HepG2 (cell line): ENCODE data around the gene TBCD. TPM values are rescaled to one million over a fixed set of nuclear protein-coding genes. Genes with fewer than 3 reads are reported as not detected.

Experiments used
- ATAC-seq: fragments of 200-7000 bp; cut with Tn5 transposase; 3 replicates; pipeline ENCODE4 v1.9.1; 2020; ENCODE audit warnings: mild to moderate bottlenecking, moderate library complexity
- BruUV-seq: library from RNA; stranded (reverse); fragments of 400-500 nt; replicated peaks from 2 replicates; lab custom pipeline; 2021; lab: Mats Ljungman, UMichigan
- CTCF ChIA-PET: fragments of 300-600 bp; formaldehyde crosslinking; extraction: SDS; loops from one replicate; lab custom pipeline; 2021; ENCODE audit warnings: low total read pairs, inconsistent platforms, low intra/inter-chr PET ratio; lab: Yijun Ruan, JAX
- POLR2A ChIA-PET: fragments of 350-600 bp; sonication (Branson Sonifier 250); formaldehyde crosslinking; loops from one replicate; lab custom pipeline; 2020; ENCODE audit warnings: antibody characterized with exemption, inconsistent platforms; lab: Yijun Ruan, JAX
- DNase-seq: peaks from one replicate; pipeline ENCODE4 v3.0.0-alpha.2; 2015; ENCODE audit warnings: low spot score
- FAIRE-seq: peaks from 3 replicates; lab custom pipeline; 2011; peaks lifted over from hg19 to GRCh38; lab: Jason Lieb, UNC
- H2AFZ ChIP-seq: one replicate; pipeline ENCODE4 v1.6.1; 2011; ENCODE audit warnings: low read length, inconsistent platforms
- H3K27ac ChIP-seq: fragments of 300-600 bp; 3 replicates; pipeline ENCODE4 v1.8.0; 2011; ENCODE audit warnings: mixed run types, mild to moderate bottlenecking, mixed read lengths, low read length, inconsistent platforms; ENCODE audit not compliant: insufficient read depth; ENCODE audit errors: extremely low read length
- H3K27me3 ChIP-seq, 2 experiments: fragments of 200-600 bp in 1 of 2; 2 replicates in 1 of 2; 3 replicates in 1 of 2; pipeline versions ENCODE4 v1.6.0 to v1.8.0; 2011; ENCODE audit warnings: low read length in 2 of 2, mild to moderate bottlenecking in 2 of 2, moderate library complexity in 2 of 2, inconsistent platforms in 1 of 2; ENCODE audit not compliant: insufficient read depth in 2 of 2, control insufficient read depth in 1 of 2
- H3K36me3 ChIP-seq, 2 experiments: fragments of 200-600 bp in 1 of 2; replicated peaks in 1 of 2; 2 replicates in 1 of 2; 3 replicates in 1 of 2; pipeline versions ENCODE4 v1.5.1 to v1.8.0; 2011; ENCODE audit warnings: low read length in 2 of 2, inconsistent platforms in 1 of 2; ENCODE audit not compliant: insufficient read depth in 2 of 2, control insufficient read depth in 1 of 2
- H3K4me1 ChIP-seq: 2 replicates; pipeline ENCODE4 v1.5.1; 2012; ENCODE audit warnings: low read length, inconsistent platforms; ENCODE audit not compliant: insufficient read depth
- H3K4me2 ChIP-seq: 2 replicates; pipeline ENCODE4 v1.6.0; 2011; ENCODE audit warnings: low read depth, low read length, inconsistent platforms
- H3K4me3 ChIP-seq, 3 experiments: fragments of 200-600 bp in 1 of 3; sonication (generic), shearing (Covaris generic) in 1 of 3; replicated peaks in 1 of 3; 2 replicates each; pipeline ENCODE4 v1.5.1; 2011 to 2016; ENCODE audit warnings: low read length in 3 of 3, inconsistent platforms in 2 of 3, low read depth in 2 of 3, mild to moderate bottlenecking in 2 of 3, control low read depth in 1 of 3, mixed read lengths in 1 of 3; ENCODE audit not compliant: insufficient read depth in 1 of 3
- H3K79me2 ChIP-seq: one replicate; pipeline ENCODE4 v1.6.1; 2011; ENCODE audit warnings: low read length, inconsistent platforms; ENCODE audit not compliant: insufficient read depth
- H3K9ac ChIP-seq: 2 replicates; pipeline ENCODE4 v1.6.0; 2011; ENCODE audit warnings: mild to moderate bottlenecking, low read depth, low read length, inconsistent platforms; ENCODE audit not compliant: insufficient read depth
- H3K9me3 ChIP-seq: 2 replicates; pipeline ENCODE4 v1.5.1; 2012; ENCODE audit warnings: mild to moderate bottlenecking, low read length
- H4K20me1 ChIP-seq: 2 replicates; pipeline ENCODE4 v1.6.0; 2011; ENCODE audit warnings: inconsistent platforms, mild to moderate bottlenecking, low read length, moderate library complexity; ENCODE audit not compliant: insufficient read depth
- AHR ChIP-seq: IDR thresholded peaks from 2 replicates; pipeline ENCODE4 v1.6.1; 2018; ENCODE audit warnings: missing genetic modification reagents, missing compliant biosample characterization
- GABPA ChIP-seq, 2 experiments: IDR thresholded peaks; 2 replicates each; pipeline ENCODE4 v1.6.1; 2011 to 2016; ENCODE audit warnings: low read depth in 2 of 2, low read length in 1 of 2, missing biosample characterization in 1 of 2, missing genetic modification characterization in 1 of 2
- MBNL3 ChIP-seq: fragments of 250-450 bp; sonication (Bioruptor Pico); conservative IDR thresholded peaks from 2 replicates; pipeline ENCODE4 v1.8.0; 2022; ENCODE audit warnings: mild to moderate bottlenecking, inconsistent platforms
- MEF2D ChIP-seq: sonication (generic); formaldehyde crosslinking; IDR thresholded peaks from 2 replicates; pipeline ENCODE4 v1.5.1; 2020; ENCODE audit warnings: mild to moderate bottlenecking, missing genetic modification reagents
- NFE2L1 ChIP-seq: sonication (generic); formaldehyde crosslinking; IDR thresholded peaks from 2 replicates; pipeline ENCODE4 v1.4.0; 2020; ENCODE audit warnings: missing genetic modification reagents, mild to moderate bottlenecking, borderline replicate concordance
- POLR2G ChIP-seq: fragments of 200-400 bp; formaldehyde crosslinking; IDR thresholded peaks from 2 replicates; pipeline ENCODE4 v1.6.1; 2018; ENCODE audit warnings: mild to moderate bottlenecking, low read depth, low read length, moderate library complexity
- RBM22 ChIP-seq: fragments of 200-400 bp; formaldehyde crosslinking; optimal IDR thresholded peaks from 2 replicates; pipeline ENCODE3; 2017; ENCODE audit warnings: mild to moderate bottlenecking, low read length, moderate library complexity
- RELA ChIP-seq: sonication (generic); formaldehyde crosslinking; IDR thresholded peaks from 2 replicates; pipeline ENCODE4 v1.4.0; 2020; ENCODE audit warnings: missing genetic modification reagents
- ZBTB8A ChIP-seq: sonication (generic); formaldehyde crosslinking; IDR thresholded peaks from 2 replicates; pipeline ENCODE4 v1.4.0; 2020; ENCODE audit warnings: mild to moderate bottlenecking, low read depth, missing genetic modification reagents, borderline replicate concordance
- ZFAT ChIP-seq: sonication (generic); formaldehyde crosslinking; conservative IDR thresholded peaks from 2 replicates; pipeline ENCODE4 v1.8.1; 2023; ENCODE audit warnings: missing genetic modification reagents, inconsistent platforms
- ZNF235 ChIP-seq: sonication (generic); formaldehyde crosslinking; IDR thresholded peaks from 2 replicates; pipeline ENCODE4 v1.8.1; 2023; ENCODE audit warnings: mild to moderate bottlenecking, missing genetic modification reagents, borderline replicate concordance
- ZNF710 ChIP-seq: sonication (generic); formaldehyde crosslinking; IDR thresholded peaks from 2 replicates; pipeline ENCODE4 v1.5.0; 2020; ENCODE audit warnings: mild to moderate bottlenecking, missing genetic modification reagents, borderline replicate concordance
- ZNF740 ChIP-seq: sonication (generic); formaldehyde crosslinking; IDR thresholded peaks from 2 replicates; pipeline ENCODE4 v1.4.0; 2020; ENCODE audit warnings: missing genetic modification reagents
- ZNF780A ChIP-seq: sonication (generic); formaldehyde crosslinking; IDR thresholded peaks from 2 replicates; pipeline ENCODE4 v1.8.0; 2022; ENCODE audit warnings: mild to moderate bottlenecking, missing genetic modification reagents, moderate library complexity
- WGBS: methylation state at CpG from one replicate; pipeline ENCODE4 v1.1.6; 2017; ENCODE audit warnings: low lambda C conversion rate; 5-methylcytosine and 5-hydroxymethylcytosine counted together
- in situ Hi-C: cut with HindIII; loops from 2 replicates; pipeline ENCODE4 v1.10.0; 2017; ENCODE audit warnings: low pct_unique_long_range_greater_than_20kb; ENCODE audit not compliant: extremely low pct_ligation_motif_present
- intact Hi-C: fragments of 100-400 bp; cut with micrococcal nuclease; formaldehyde crosslinking; loops from one replicate; pipeline ENCODE4 v1.10.0; 2022; ENCODE audit not compliant: unreplicated experiment
- polyA plus RNA-seq, 8 experiments: library from polyadenylated mRNA; depleted of rRNA in 3 of 8; stranded (reverse) in 7 of 8; unstranded in 1 of 8; fragments of >200 nt; fragmentation: Illumina TruSeq in 4 of 8; extraction: Trizol in 4 of 8; gene quantifications; 2 replicates each; pipeline versions ENCODE4 v1.2.1 to v1.2.3, GENCODE V29; 2011 to 2016; ENCODE audit warnings: low read depth in 4 of 8, missing spikeins in 1 of 8, mixed read lengths in 1 of 8; ENCODE audit not compliant: insufficient read depth in 1 of 8
- total RNA-seq, 5 experiments: library from RNA; depleted of rRNA; stranded (reverse); fragments of >200 nt; fragmentation: Illumina TruSeq; extraction: Trizol; gene quantifications; 2 replicates each; pipeline ENCODE4 v1.2.3, GENCODE V29; 2016; ENCODE audit warnings: low read depth in 1 of 5
- TF ChIP-seq, protein P1 (sequence below): sonication (generic); formaldehyde crosslinking; IDR thresholded peaks from 2 replicates; pipeline ENCODE4 v1.5.1; 2020; ENCODE audit warnings: missing genetic modification reagents, mild to moderate bottlenecking, borderline replicate concordance

TBCD gene
- total and polyA plus RNA-seq, 2 of the 13 experiments (the other 11 are each of a cell fraction or from before 2014, with no cell fraction given): 33.9 to 54.8 TPM

GRCh38 chr17:82942166-82943130 is 190.6 kb downstream of the TBCD start:
- H3K36me3 ChIP-seq: peaks cover 24 to 65% of the 10 kb centered on the region in 2 experiments
- 91% methylated on average over 18 of the region's 18 CpGs for WGBS
- BruUV-seq: no TSS peak
- no peak overlapping the region for H3K9ac ChIP-seq
- ChIA-PET CTCF (no interaction called here), POLR2A (no interaction called here)
- intact Hi-C loops (no loop called here), in situ Hi-C loops (no loop called here)
- FAIRE-seq: no peak
- H2AFZ ChIP-seq: no peak overlapping the region
- no peaks in the 10 kb centered on the region for H3K27me3 ChIP-seq
- no peaks in the 10 kb centered on the region for H3K79me2 ChIP-seq
- H3K4me3 ChIP-seq: no peak overlapping the region
- DNase-seq: no peak
- no peak overlapping the region for H3K4me2 ChIP-seq
- H3K4me1 ChIP-seq: no peaks in the 10 kb centered on the region
- no peaks in the 10 kb centered on the region for H4K20me1 ChIP-seq
- no peak; the same call in 2 of the 3 replicates for ATAC-seq
- H3K9me3 ChIP-seq: peaks cover 19% of the 10 kb centered on the region
- H3K27ac ChIP-seq: no peak overlapping the region
- TF ChIP-seq MBNL3 (CRISPR knock-in tag): no peak
- TF ChIP-seq MEF2D (CRISPR knock-in tag): no peak
- TF ChIP-seq RELA (CRISPR knock-in tag): no peak
- no peak for TF ChIP-seq ZNF710 (CRISPR knock-in tag)
- no peak for TF ChIP-seq NFE2L1 (CRISPR knock-in tag)
- no peak for TF ChIP-seq AHR
- 0 out of 2 replicates have a peak, but pooled peaks have one; percentile 9 for TF ChIP-seq GABPA (IDR thresholded peaks at IDR 0.05; ENCODE audit: low read depth, low read length)
- no peak for TF ChIP-seq GABPA (CRISPR knock-in tag; IDR thresholded peaks at IDR 0.05; ENCODE audit: low read depth)
- TF ChIP-seq ZNF740 (CRISPR knock-in tag): no peak
- TF ChIP-seq POLR2G: 0 out of 2 replicates have a peak, but pooled peaks have one; percentile 14
- TF ChIP-seq, protein P1, sequence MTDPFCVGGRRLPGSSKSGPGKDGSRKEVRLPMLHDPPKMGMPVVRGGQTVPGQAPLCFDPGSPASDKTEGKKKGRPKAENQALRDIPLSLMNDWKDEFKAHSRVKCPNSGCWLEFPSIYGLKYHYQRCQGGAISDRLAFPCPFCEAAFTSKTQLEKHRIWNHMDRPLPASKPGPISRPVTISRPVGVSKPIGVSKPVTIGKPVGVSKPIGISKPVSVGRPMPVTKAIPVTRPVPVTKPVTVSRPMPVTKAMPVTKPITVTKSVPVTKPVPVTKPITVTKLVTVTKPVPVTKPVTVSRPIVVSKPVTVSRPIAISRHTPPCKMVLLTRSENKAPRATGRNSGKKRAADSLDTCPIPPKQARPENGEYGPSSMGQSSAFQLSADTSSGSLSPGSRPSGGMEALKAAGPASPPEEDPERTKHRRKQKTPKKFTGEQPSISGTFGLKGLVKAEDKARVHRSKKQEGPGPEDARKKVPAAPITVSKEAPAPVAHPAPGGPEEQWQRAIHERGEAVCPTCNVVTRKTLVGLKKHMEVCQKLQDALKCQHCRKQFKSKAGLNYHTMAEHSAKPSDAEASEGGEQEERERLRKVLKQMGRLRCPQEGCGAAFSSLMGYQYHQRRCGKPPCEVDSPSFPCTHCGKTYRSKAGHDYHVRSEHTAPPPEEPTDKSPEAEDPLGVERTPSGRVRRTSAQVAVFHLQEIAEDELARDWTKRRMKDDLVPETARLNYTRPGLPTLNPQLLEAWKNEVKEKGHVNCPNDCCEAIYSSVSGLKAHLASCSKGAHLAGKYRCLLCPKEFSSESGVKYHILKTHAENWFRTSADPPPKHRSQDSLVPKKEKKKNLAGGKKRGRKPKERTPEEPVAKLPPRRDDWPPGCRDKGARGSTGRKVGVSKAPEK (CRISPR knock-in tag): no peak
- peak; percentile 17 for TF ChIP-seq RBM22
- no peak for TF ChIP-seq ZNF780A
- no peak for TF ChIP-seq ZFAT (CRISPR knock-in tag)
- no peak for TF ChIP-seq ZBTB8A (CRISPR knock-in tag)
- no peak for TF ChIP-seq ZNF235 (CRISPR knock-in tag)
